ENCODE measurements around the gene TNFRSF18. TPM values are rescaled to one million over a fixed set of nuclear protein-coding genes. Genes with fewer than 3 reads are reported as not detected.
"Not testable (repeated sequence)": the region's sequence is repeated elsewhere in the genome, so short reads cannot be mapped to it uniquely, and the experiment has no call there.

TNFRSF18 gene
- total and polyA plus RNA-seq, 3 donors from 2014 or later, result 0.67 TPM; not detected in 2

DNA sequence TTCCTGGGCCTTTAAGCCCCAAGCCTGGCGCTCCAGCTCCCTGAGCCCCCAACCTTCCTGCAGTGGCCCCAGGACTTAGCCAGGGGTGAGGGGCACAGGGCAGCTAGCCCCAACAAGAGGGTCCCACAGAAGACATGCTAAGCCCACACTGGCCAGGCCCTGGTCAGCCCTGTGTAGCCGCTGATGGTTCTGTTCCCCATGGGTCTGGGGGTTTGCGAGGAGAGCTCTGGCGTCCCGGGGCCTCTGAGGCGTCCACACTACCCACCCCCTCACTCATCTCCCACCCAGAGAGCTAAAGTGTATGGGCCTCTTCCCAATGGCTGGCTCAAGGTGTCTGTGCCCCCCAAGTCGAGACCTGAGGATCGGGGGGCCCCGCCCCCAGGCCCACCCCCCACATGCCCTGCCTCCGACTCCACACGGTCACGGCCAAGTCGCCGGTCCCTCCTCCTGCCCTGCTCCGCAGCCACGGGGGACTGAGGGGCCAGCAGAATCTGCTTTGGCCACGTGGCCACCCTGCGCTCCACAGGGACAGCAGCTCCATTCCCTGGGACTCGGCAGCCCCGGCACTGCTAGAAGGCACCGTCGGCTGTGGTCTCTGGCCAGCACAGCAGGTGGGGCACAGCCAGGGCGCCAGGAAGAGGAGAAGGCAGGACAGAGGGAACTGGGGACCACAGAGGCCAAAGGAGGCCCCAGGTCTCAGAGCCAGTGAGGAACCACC, 7.8 kb downstream of the TNFRSF18 start:
- no peaks in the 10 kb centered on the region for H3K9me3 ChIP-seq
- no peaks in the 10 kb centered on the region for H3K36me3 ChIP-seq (ENCODE audit: low read depth, missing control alignments)
- TF ChIP-seq, protein P1, sequence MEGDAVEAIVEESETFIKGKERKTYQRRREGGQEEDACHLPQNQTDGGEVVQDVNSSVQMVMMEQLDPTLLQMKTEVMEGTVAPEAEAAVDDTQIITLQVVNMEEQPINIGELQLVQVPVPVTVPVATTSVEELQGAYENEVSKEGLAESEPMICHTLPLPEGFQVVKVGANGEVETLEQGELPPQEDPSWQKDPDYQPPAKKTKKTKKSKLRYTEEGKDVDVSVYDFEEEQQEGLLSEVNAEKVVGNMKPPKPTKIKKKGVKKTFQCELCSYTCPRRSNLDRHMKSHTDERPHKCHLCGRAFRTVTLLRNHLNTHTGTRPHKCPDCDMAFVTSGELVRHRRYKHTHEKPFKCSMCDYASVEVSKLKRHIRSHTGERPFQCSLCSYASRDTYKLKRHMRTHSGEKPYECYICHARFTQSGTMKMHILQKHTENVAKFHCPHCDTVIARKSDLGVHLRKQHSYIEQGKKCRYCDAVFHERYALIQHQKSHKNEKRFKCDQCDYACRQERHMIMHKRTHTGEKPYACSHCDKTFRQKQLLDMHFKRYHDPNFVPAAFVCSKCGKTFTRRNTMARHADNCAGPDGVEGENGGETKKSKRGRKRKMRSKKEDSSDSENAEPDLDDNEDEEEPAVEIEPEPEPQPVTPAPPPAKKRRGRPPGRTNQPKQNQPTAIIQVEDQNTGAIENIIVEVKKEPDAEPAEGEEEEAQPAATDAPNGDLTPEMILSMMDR (IDR thresholded peaks at IDR 0.05), result no peak
- intact Hi-C loops (cut with DNase I; ENCODE audit: low total_unique reads), result no loop called here
- no peaks in the 10 kb centered on the region for H3K27me3 ChIP-seq
- no peaks in the 10 kb centered on the region for H3K4me1 ChIP-seq
- H3K27ac ChIP-seq, result no peak overlapping the region
- WGBS, 2 donors, result 76 to 79% methylated on average over 6 to 23 of the region's 23 CpGs
- H3K4me3 ChIP-seq, result no peak overlapping the region
- DNase-seq, result no peak

DNA sequence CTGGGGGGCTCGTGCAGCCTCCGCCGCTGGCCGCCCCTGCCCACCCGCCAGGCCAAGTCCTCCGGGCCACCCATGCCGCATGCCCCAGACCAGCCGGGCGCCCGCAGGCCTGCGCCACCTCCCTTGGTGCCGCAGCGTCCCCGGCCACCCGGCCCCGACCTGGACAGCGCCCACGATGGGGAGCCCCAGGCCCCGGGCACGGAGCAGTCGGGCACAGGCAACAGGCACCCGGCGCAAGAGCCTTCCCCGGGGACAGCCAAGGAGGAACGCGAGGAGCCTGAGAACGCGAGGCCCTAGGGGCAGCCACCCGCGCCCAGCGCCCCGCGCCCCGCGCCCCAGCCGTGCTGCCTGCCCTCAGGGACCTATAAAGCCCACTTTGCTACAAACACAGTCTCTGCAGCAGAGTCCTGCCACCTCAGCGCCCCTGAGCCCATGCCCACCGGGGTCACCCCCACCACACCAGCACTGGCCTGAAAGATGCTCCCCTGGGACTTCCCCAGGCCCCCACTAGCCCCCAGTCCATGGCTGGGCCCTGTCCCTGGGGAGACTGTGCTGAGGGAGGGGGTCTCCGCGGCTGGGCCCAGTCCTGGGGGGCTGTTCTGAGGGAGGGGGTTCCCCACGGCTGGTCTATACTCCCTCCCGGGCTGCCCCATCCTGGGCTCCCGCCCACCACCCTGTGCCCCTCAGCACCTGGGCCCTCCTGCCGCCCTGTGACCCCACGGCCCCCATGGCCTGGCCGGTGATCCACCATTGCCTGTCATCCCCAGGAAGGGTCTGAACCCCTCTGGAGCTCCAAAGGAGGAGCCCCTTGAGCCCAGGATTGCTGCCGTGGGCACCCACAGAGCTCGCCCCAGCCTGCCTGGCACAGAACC, 8.6 kb downstream of the TNFRSF18 start:
- Histone ChIP-seq H3K27ac (no peak overlapping the region), H3K27me3 (no peaks in the 10 kb centered on the region), H3K4me1 (no peaks in the 10 kb centered on the region), H3K4me3 (no peak overlapping the region), H3K36me3 (ENCODE audit: low read depth, missing control alignments) (no peaks in the 10 kb centered on the region), H3K9me3 (no peaks in the 10 kb centered on the region)
- intact Hi-C loops (cut with DNase I; ENCODE audit: low total_unique reads), result no loop called here
- DNase-seq, result no peak
- TF ChIP-seq, protein P1 (IDR thresholded peaks at IDR 0.05), result no peak
- TF ChIP-seq POLR2A (IDR thresholded peaks at IDR 0.05), result no peak
- WGBS, 2 donors, result 91% methylated on average over 47 of the region's 48 CpGs; no CpG with 5 or more reads in 1 of the 2 donors

- no peak for TF ChIP-seq POLR2A (IDR thresholded peaks at IDR 0.05)
- TF ChIP-seq, protein P1 (IDR thresholded peaks at IDR 0.05), result no peak
- intact Hi-C loops (cut with DNase I; ENCODE audit: low total_unique reads), result no loop called here
- H3K27me3 ChIP-seq, result no peaks in the 10 kb centered on the region
- H3K27ac ChIP-seq, result no peak overlapping the region
- H3K36me3 ChIP-seq (ENCODE audit: low read depth, missing control alignments), result no peaks in the 10 kb centered on the region
- H3K4me1 ChIP-seq, result no peaks in the 10 kb centered on the region
- no peaks in the 10 kb centered on the region for H3K9me3 ChIP-seq
- 83 to 89% methylated on average over 5 to 6 of the region's 8 CpGs for WGBS, 2 donors
- H3K4me3 ChIP-seq, result no peak overlapping the region
- DNase-seq, result no peak
Measured at GRCh38 chr1:1197188-1197500, 9.2 kb downstream of the TNFRSF18 start.

GRCh38 chr1:1196431-1197187, 9.8 kb downstream of the TNFRSF18 start:
- Histone ChIP-seq H3K4me3 (no peak overlapping the region), H3K27ac (no peak overlapping the region), H3K27me3 (no peaks in the 10 kb centered on the region), H3K4me1 (no peaks in the 10 kb centered on the region), H3K36me3 (ENCODE audit: low read depth, missing control alignments) (no peaks in the 10 kb centered on the region), H3K9me3 (no peaks in the 10 kb centered on the region)
- DNase-seq, result no peak
- intact Hi-C loops (cut with DNase I; ENCODE audit: low total_unique reads), result no loop called here
- 79 to 86% methylated on average over 9 to 13 of the region's 13 CpGs for WGBS, 2 donors
- no peak for TF ChIP-seq POLR2A (IDR thresholded peaks at IDR 0.05)
- TF ChIP-seq, protein P1 (IDR thresholded peaks at IDR 0.05), result no peak

- not testable (repeated sequence) for H3K9me3 ChIP-seq
Measured at GRCh38 chr1:1195726-1196125, 10.7 kb downstream of the TNFRSF18 start.

More at GRCh38 chr1:1195726-1196125, 10.7 kb downstream of the TNFRSF18 start:
- H3K36me3 ChIP-seq (ENCODE audit: low read depth, missing control alignments); H3K27ac ChIP-seq; H3K27me3 ChIP-seq; H3K4me1 ChIP-seq; intact Hi-C loops (cut with DNase I; ENCODE audit: low total_unique reads); H3K4me3 ChIP-seq; DNase-seq: not testable (repeated sequence)
- 95 to 100% methylated on average over 6 of the region's 6 CpGs for WGBS, 2 donors

Data from testis (tissue), 3 donors.